H1 (cell line): Measurements from ENCODE around the gene USP6. TPM values are rescaled to one million over a fixed set of nuclear protein-coding genes. Genes with fewer than 3 reads are reported as not detected.

Experiments
- BACH1 ChIP-seq: IDR thresholded peaks from 2 replicates; pipeline ENCODE4 v1.6.1; 2012; ENCODE audit warnings: low read length, improper control_type of control experiment
- CREB1 ChIP-seq: IDR thresholded peaks from 2 replicates; pipeline ENCODE4 v1.6.1; 2012; ENCODE audit warnings: inconsistent platforms
- CTBP2 ChIP-seq: IDR thresholded peaks from 2 replicates; pipeline ENCODE4 v1.7.0; 2011; ENCODE audit warnings: borderline replicate concordance, mild to moderate bottlenecking, moderate library complexity, mixed read lengths, low read length; ENCODE audit not compliant: insufficient read depth, insufficient read length
- GABPA ChIP-seq: IDR thresholded peaks from 2 replicates; pipeline ENCODE4 v1.6.1; 2011; ENCODE audit warnings: mild to moderate bottlenecking, low read length, moderate library complexity, borderline replicate concordance; ENCODE audit not compliant: insufficient read depth
- HDAC2 ChIP-seq, 2 experiments: fragments of 300-600 bp in 1 of 2; sonication (generic) in 1 of 2; IDR thresholded peaks; 2 replicates each; pipeline ENCODE4 v1.6.1; 2011 to 2012; ENCODE audit warnings: low read depth in 2 of 2, low read length in 2 of 2, mild to moderate bottlenecking in 2 of 2, moderate library complexity in 2 of 2, borderline replicate concordance in 1 of 2, inconsistent platforms in 1 of 2
- KDM5A ChIP-seq: fragments of 200-600 bp; IDR thresholded peaks from 2 replicates; pipeline ENCODE4 v1.7.1; 2012; ENCODE audit warnings: mild to moderate bottlenecking, low read length, inconsistent platforms, mixed read lengths
- MAFK ChIP-seq: IDR thresholded peaks from 2 replicates; pipeline ENCODE4 v1.6.1; 2012; ENCODE audit warnings: low read depth, mild to moderate bottlenecking, improper control_type of control experiment, low read length
- NRF1 ChIP-seq: IDR thresholded peaks from 2 replicates; pipeline ENCODE4 v1.6.1; 2011; ENCODE audit warnings: mild to moderate bottlenecking, low read depth, low read length, improper control_type of control experiment
- POLR2AphosphoS5 ChIP-seq: IDR thresholded peaks from 2 replicates; pipeline ENCODE4 v1.6.1; 2011; ENCODE audit warnings: low read depth, low read length
- RBBP5 ChIP-seq: IDR thresholded peaks from 2 replicates; pipeline ENCODE4 v1.7.1; 2012; ENCODE audit warnings: low read depth, mild to moderate bottlenecking, inconsistent platforms, low read length, moderate library complexity, borderline replicate concordance
- SIN3A ChIP-seq, 2 experiments: IDR thresholded peaks in 1 of 2; conservative IDR thresholded peaks in 1 of 2; 2 replicates each; pipeline ENCODE4 v1.6.1; 2011 to 2012; ENCODE audit warnings: low read length in 2 of 2, improper control_type of control experiment in 1 of 2, low read depth in 1 of 2, mild to moderate bottlenecking in 1 of 2
- SP1 ChIP-seq: IDR thresholded peaks from 2 replicates; pipeline ENCODE4 v1.6.1; 2011; ENCODE audit warnings: low read depth, low read length
- SP2 ChIP-seq: IDR thresholded peaks from 2 replicates; pipeline ENCODE4 v1.6.1; 2012; ENCODE audit warnings: mild to moderate bottlenecking, low read length, inconsistent platforms
- TAF1 ChIP-seq: IDR thresholded peaks from 2 replicates; pipeline ENCODE4 v1.6.1; 2011; ENCODE audit warnings: mild to moderate bottlenecking, low read depth, low read length
- TAF7 ChIP-seq: optimal IDR thresholded peaks from 2 replicates; pipeline ENCODE3; 2011; ENCODE audit warnings: low read depth, mild to moderate bottlenecking, inconsistent platforms, low read length, moderate library complexity, borderline replicate concordance
- TCF12 ChIP-seq: IDR thresholded peaks from 2 replicates; pipeline ENCODE4 v1.6.1; 2011; ENCODE audit warnings: low read depth, mild to moderate bottlenecking, low read length
- ZNF274 ChIP-seq: IDR thresholded peaks from 2 replicates; pipeline ENCODE4 v1.7.0; 2012; ENCODE audit warnings: low read length, borderline replicate concordance; ENCODE audit errors: extremely low read depth
- polyA plus RNA-seq, 7 experiments: library from polyadenylated mRNA; depleted of rRNA in 3 of 7; stranded (reverse) in 5 of 7; unstranded in 2 of 7; fragments of >200 nt in 5 of 7; fragments of 200-250 nt in 2 of 7; gene quantifications; 1 replicate in 5 of 7; 2 replicates in 1 of 7; 4 replicates in 1 of 7; pipeline versions ENCODE4 v1.2.1 to v1.2.3, GENCODE V29; 2011 to 2013; ENCODE audit warnings: missing spikeins in 2 of 7, mixed read lengths in 2 of 7
- total RNA-seq: library from RNA; stranded (reverse); fragmentation: NEBNext Ultra II Directional; extraction: Animal tissue kit (Norgen Biotek cat#: 25700); gene quantifications from 2 replicates; pipeline ENCODE4 v1.2.1, GENCODE V29; 2021
- TF ChIP-seq, protein P1 (sequence below): IDR thresholded peaks from 2 replicates; pipeline ENCODE4 v1.6.1; 2012; ENCODE audit warnings: inconsistent platforms
- TF ChIP-seq, protein P2 (sequence below): IDR thresholded peaks from 2 replicates; pipeline ENCODE4 v1.6.1; 2012; ENCODE audit warnings: low read length, inconsistent platforms
- TF ChIP-seq, protein P3 (sequence below): IDR thresholded peaks from 2 replicates; pipeline ENCODE4 v1.6.1; 2012; ENCODE audit warnings: inconsistent platforms

USP6 gene
- total and polyA plus RNA-seq, 2 of the 8 experiments (the other 6 are each of a cell fraction or from before 2014, with no cell fraction given), result 0.08 to 0.32 TPM

DNA sequence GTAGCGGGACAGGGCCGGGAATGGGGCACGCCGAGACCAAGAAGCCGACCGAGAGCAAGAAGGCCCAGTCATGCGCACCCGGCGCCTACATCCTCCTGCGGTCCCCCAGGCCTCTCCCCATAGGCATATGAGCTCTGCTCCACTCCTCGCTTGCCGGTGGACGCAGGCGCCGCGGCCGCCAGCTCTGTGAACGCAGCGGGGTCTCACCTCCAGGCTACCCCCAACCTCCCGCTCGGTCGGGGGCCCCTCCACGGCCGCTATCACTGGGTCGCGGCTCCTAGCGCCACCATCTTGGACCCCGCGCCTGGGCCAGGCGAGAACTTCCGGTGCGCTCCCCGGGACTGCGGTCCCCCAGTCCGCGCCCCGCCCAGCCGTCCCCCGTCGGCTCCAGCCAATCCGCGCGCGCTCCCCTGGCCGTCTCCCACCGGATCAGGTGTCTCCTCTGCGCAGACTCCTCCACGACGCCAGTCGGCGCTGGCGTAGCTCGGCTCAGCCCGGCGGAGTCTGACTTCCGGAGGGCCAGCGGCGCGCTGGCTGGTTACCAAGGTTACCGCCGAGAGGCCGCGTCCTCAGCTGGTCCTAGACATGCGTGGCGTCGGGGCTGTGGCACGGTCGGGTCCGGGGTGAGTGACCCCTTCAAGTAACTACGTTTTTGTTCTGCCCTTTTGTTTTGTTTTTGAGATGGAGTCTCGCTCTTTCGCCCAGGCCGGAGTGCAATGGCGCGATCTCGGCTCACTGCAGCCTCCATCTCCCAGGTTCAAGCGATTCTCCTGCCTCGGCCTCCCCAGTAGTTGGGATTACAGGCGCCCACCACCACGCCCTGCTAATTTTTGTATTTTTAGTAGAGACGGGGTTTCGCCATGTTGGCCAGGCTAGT, 75.9 kb downstream of the USP6 start, which contains the start of gene ZNF594 (continued):
- no peak; the same call in 1 of the 2 replicates for TF ChIP-seq CREB1
- TF ChIP-seq NRF1, result peak; percentile 35; the same call in 1 of the 2 replicates
- peak; percentile 57 to 91; a peak in 2 of 4 replicates for TF ChIP-seq SIN3A (conservative IDR thresholded peaks at IDR 0.05 in 1 of 2, IDR thresholded peaks at IDR 0.05 in 1 of 2; ENCODE audit: low read depth in 1 of 2, low read length in 2 of 2)
- TF ChIP-seq SP1, result no peak
- TF ChIP-seq TAF7, result peak; percentile 57
- TF ChIP-seq RBBP5, result peak; percentile 66
- TF ChIP-seq TAF1, result peak; percentile 86
- TF ChIP-seq, protein P1, sequence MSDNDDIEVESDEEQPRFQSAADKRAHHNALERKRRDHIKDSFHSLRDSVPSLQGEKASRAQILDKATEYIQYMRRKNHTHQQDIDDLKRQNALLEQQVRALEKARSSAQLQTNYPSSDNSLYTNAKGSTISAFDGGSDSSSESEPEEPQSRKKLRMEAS, result peak; percentile 60
- TF ChIP-seq HDAC2 (IDR thresholded peaks at IDR 0.05; ENCODE audit: borderline replicate concordance in 1 of 2, low read depth in 2 of 2, low read length in 2 of 2), result peak in 1 of 2 experiments; percentile 48; a peak in 1 of 4 replicates
- peak; percentile 75; the same call in 1 of the 2 replicates for TF ChIP-seq POLR2AphosphoS5
- TF ChIP-seq KDM5A, result peak; percentile 75
- TF ChIP-seq TCF12, result no peak
- TF ChIP-seq, protein P2, sequence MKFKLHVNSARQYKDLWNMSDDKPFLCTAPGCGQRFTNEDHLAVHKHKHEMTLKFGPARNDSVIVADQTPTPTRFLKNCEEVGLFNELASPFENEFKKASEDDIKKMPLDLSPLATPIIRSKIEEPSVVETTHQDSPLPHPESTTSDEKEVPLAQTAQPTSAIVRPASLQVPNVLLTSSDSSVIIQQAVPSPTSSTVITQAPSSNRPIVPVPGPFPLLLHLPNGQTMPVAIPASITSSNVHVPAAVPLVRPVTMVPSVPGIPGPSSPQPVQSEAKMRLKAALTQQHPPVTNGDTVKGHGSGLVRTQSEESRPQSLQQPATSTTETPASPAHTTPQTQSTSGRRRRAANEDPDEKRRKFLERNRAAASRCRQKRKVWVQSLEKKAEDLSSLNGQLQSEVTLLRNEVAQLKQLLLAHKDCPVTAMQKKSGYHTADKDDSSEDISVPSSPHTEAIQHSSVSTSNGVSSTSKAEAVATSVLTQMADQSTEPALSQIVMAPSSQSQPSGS, result 0 out of 2 replicates have a peak, but pooled peaks have one; percentile 30
- peak; percentile 66; the same call in 1 of the 2 replicates for TF ChIP-seq SP2
- TF ChIP-seq ZNF274, result no peak
- TF ChIP-seq GABPA, result peak; percentile 71; the same call in 1 of the 2 replicates
- TF ChIP-seq CTBP2, result no peak
- TF ChIP-seq MAFK, result no peak
- TF ChIP-seq, protein P3, sequence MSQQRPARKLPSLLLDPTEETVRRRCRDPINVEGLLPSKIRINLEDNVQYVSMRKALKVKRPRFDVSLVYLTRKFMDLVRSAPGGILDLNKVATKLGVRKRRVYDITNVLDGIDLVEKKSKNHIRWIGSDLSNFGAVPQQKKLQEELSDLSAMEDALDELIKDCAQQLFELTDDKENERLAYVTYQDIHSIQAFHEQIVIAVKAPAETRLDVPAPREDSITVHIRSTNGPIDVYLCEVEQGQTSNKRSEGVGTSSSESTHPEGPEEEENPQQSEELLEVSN, result peak; percentile 49; the same call in 1 of the 2 replicates
- peak; percentile 91 for TF ChIP-seq BACH1
- TF ChIP-seq, all 59 proteins: peak for 24
